Suprapubic skin (tissue), 3 donors: ENCODE measurements around the gene SOX5.
"Not testable (repeated sequence)": the region's sequence is repeated elsewhere in the genome, so short reads cannot be mapped to it uniquely, and the experiment has no call there.

Experiments
- CTCF ChIP-seq, 2 donors: fragments of 200-600 bp in 1 of 2; fragments of 450-650 bp in 1 of 2; sonication (generic) in 1 of 2; IDR thresholded peaks; one replicate each; pipeline ENCODE4 v1.5.1; 2016 to 2019; ENCODE audit warnings: antibody characterized with exemption in 2 of 2, mild to moderate bottlenecking in 1 of 2, moderate library complexity in 1 of 2
- EP300 ChIP-seq: sonication (generic); formaldehyde crosslinking; IDR thresholded peaks from one replicate; pipeline ENCODE4 v1.6.1; 2017; ENCODE audit warnings: antibody characterized with exemption
- POLR2A ChIP-seq, 2 donors: fragments of 450-650 bp; IDR thresholded peaks; one replicate each; pipeline ENCODE4 v1.6.1; 2017; ENCODE audit warnings: antibody characterized with exemption in 2 of 2, mild to moderate bottlenecking in 2 of 2, moderate library complexity in 2 of 2

- not testable (repeated sequence) for TF ChIP-seq EP300; CTCF (IDR thresholded peaks at IDR 0.05); POLR2A (IDR thresholded peaks at IDR 0.05)
Measured at GRCh38 chr12:23515785-23516184, 433.7 kb downstream of the SOX5 start.
